Caco-2 (cell line): ENCODE measurements around the gene FBXW2. TPM values are rescaled to one million over a fixed set of nuclear protein-coding genes. Genes with fewer than 3 reads are reported as not detected.

Source experiments
- BruUV-seq: library from RNA; stranded (reverse); fragments of 400-500 nt; replicated peaks from 2 replicates; lab custom pipeline; 2021; lab: Mats Ljungman, UMichigan
- CTCF ChIA-PET: fragments of 300-600 bp; sonication (Branson Sonifier 250); formaldehyde crosslinking; loops from one replicate; lab custom pipeline; 2022; ENCODE audit warnings: antibody characterized with exemption; lab: Charles Lee
- POLR2A ChIA-PET: fragments of 300-600 bp; sonication (Branson Sonifier 250); formaldehyde crosslinking; loops from one replicate; lab custom pipeline; 2022; ENCODE audit warnings: antibody characterized with exemption; lab: Charles Lee
- DNase-seq, 2 experiments: peaks; one replicate each; pipeline versions ENCODE4 v3.0.0 to v3.0.0-alpha.2; 2020 to 2022
- H3K27me3 ChIP-seq: replicated peaks from 2 replicates; pipeline ENCODE4 v1.6.0; 2011; ENCODE audit warnings: low read length; ENCODE audit not compliant: control insufficient read depth, insufficient read depth
- H3K36me3 ChIP-seq: 2 replicates; pipeline ENCODE4 v1.5.1; 2011; ENCODE audit warnings: low read length; ENCODE audit not compliant: control insufficient read depth, insufficient read depth
- H3K4me1 ChIP-seq: fragments of 250-450 bp; sonication (Bioruptor Pico); 2 replicates; pipeline ENCODE4 v1.5.1; 2020; ENCODE audit warnings: mild to moderate bottlenecking
- H3K4me3 ChIP-seq: 2 replicates; pipeline ENCODE4 v1.5.1; 2011; ENCODE audit warnings: low read depth, mild to moderate bottlenecking, control low read depth, low read length
- H3K9me3 ChIP-seq: fragments of 250-450 bp; sonication (Bioruptor Pico); 2 replicates; pipeline ENCODE4 v1.5.1; 2020; ENCODE audit warnings: mild to moderate bottlenecking, moderate library complexity
- H3K27ac Mint-ChIP-seq: one replicate; pipeline ENCODE4 v1.8.0; 2022; ENCODE audit warnings: mixed read lengths; ENCODE audit not compliant: unreplicated experiment
- H3K27me3 Mint-ChIP-seq: one replicate; pipeline ENCODE4 v1.8.0; 2022; ENCODE audit warnings: mixed read lengths; ENCODE audit not compliant: insufficient read depth, unreplicated experiment
- H3K36me3 Mint-ChIP-seq: one replicate; pipeline ENCODE4 v1.8.0; 2022; ENCODE audit warnings: mild to moderate bottlenecking, mixed read lengths; ENCODE audit not compliant: insufficient read depth, unreplicated experiment
- H3K4me1 Mint-ChIP-seq: one replicate; pipeline ENCODE4 v1.8.0; 2022; ENCODE audit warnings: low read depth, mixed read lengths; ENCODE audit not compliant: unreplicated experiment
- H3K4me3 Mint-ChIP-seq: one replicate; pipeline ENCODE4 v1.8.0; 2022; ENCODE audit warnings: mild to moderate bottlenecking, moderate library complexity, mixed read lengths; ENCODE audit not compliant: unreplicated experiment
- H3K9me3 Mint-ChIP-seq: one replicate; pipeline ENCODE4 v1.8.0; 2022; ENCODE audit warnings: mixed read lengths; ENCODE audit not compliant: unreplicated experiment
- intact Hi-C: fragments of 100-400 bp; cut with micrococcal nuclease; formaldehyde crosslinking; loops from one replicate; pipeline ENCODE4 v1.10.0; 2022; ENCODE audit not compliant: unreplicated experiment
- total RNA-seq: library from RNA; stranded (reverse); gene quantifications from 2 replicates; pipeline ENCODE4 v1.2.3, GENCODE V29; 2022
- TF ChIP-seq, protein P1 (sequence below), 2 experiments: fragments of 200-600 bp in 1 of 2; IDR thresholded peaks; 1 replicate in 1 of 2; 2 replicates in 1 of 2; pipeline versions ENCODE4 v1.5.1 to v1.8.0; 2011 to 2022; ENCODE audit warnings: antibody characterized with exemption in 1 of 2, control low read depth in 1 of 2, inconsistent platforms in 1 of 2, low read depth in 1 of 2, low read length in 1 of 2, mild to moderate bottlenecking in 1 of 2, moderate library complexity in 1 of 2; ENCODE audit not compliant: insufficient read depth in 1 of 2, severe bottlenecking in 1 of 2, unreplicated experiment in 1 of 2

The FBXW2 gene
- total RNA-seq, 1 experiment from 2014 or later = 74.3 TPM

DNA sequence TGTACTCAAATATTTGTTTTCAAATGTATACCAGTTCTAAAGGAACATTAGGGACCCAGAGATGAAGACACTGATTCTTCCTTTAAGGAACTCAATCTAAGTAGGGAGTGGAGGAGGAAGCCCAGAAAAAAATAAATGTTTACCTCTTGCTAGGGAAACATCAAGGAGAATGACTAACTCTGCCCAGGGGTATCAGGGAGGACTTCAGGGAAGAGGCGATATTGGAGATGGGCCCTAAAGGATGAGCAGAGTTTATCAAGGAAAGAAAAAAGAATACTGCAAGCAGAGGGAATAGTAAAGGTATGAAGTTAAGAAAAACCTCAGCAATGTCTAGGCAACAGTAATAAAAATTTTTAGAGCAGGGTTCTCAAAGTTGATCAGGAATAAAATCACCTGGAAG lies 16.4 kb downstream of the FBXW2 start:
- TF ChIP-seq, protein P1, sequence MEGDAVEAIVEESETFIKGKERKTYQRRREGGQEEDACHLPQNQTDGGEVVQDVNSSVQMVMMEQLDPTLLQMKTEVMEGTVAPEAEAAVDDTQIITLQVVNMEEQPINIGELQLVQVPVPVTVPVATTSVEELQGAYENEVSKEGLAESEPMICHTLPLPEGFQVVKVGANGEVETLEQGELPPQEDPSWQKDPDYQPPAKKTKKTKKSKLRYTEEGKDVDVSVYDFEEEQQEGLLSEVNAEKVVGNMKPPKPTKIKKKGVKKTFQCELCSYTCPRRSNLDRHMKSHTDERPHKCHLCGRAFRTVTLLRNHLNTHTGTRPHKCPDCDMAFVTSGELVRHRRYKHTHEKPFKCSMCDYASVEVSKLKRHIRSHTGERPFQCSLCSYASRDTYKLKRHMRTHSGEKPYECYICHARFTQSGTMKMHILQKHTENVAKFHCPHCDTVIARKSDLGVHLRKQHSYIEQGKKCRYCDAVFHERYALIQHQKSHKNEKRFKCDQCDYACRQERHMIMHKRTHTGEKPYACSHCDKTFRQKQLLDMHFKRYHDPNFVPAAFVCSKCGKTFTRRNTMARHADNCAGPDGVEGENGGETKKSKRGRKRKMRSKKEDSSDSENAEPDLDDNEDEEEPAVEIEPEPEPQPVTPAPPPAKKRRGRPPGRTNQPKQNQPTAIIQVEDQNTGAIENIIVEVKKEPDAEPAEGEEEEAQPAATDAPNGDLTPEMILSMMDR (IDR thresholded peaks at IDR 0.05; ENCODE audit: insufficient read depth in 1 of 2, low read depth in 1 of 2, low read length in 1 of 2, severe bottlenecking in 1 of 2, unreplicated experiment in 1 of 2) = no peak
- Histone ChIP-seq H3K4me3 (no peak overlapping the region), H3K9me3 (no peaks in the 10 kb centered on the region), H3K4me1 (peaks cover 7% of the 10 kb centered on the region), H3K27me3 (no peaks in the 10 kb centered on the region), H3K36me3 (no peaks in the 10 kb centered on the region)
- BruUV-seq = no TSS peak
- intact Hi-C loops = no loop called here
- H3K4me3 Mint-ChIP-seq = no peak overlapping the region
- H3K27me3 Mint-ChIP-seq = no peaks in the 10 kb centered on the region
- peaks cover 16% of the 10 kb centered on the region for H3K4me1 Mint-ChIP-seq
- ChIA-PET POLR2A (no interaction called here), CTCF (no interaction called here)
- peaks cover 72% of the 10 kb centered on the region for H3K36me3 Mint-ChIP-seq
- H3K27ac Mint-ChIP-seq = no peak overlapping the region
- no peak for DNase-seq
- no peaks in the 10 kb centered on the region for H3K9me3 Mint-ChIP-seq

DNA sequence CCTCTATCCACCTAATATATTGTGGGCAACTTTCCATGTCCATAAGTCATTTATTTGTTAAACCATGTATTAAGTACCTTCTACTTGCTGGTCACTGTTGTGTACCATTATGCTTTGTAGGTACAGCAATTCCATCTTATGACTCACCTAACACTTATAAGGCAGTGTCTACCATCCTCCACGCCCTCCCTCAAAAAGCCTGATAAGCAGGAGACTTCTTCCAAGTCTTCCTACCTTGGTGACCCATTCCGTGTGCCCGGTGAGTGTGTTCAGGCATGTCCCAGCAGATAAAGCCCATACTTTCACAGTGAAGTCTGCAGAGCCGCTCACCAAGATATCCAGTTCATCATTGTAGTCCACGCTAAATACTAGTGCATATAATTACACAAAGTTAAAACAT lies 17.4 kb downstream of the FBXW2 start:
- TF ChIP-seq, protein P1 (IDR thresholded peaks at IDR 0.05; ENCODE audit: insufficient read depth in 1 of 2, low read depth in 1 of 2, low read length in 1 of 2, severe bottlenecking in 1 of 2, unreplicated experiment in 1 of 2) = no peak
- H3K4me1 ChIP-seq = peaks cover 7% of the 10 kb centered on the region
- no peaks in the 10 kb centered on the region for H3K27me3 Mint-ChIP-seq
- DNase-seq = no peak
- no peaks in the 10 kb centered on the region for H3K9me3 ChIP-seq
- ChIA-PET CTCF (no interaction called here), POLR2A (no interaction called here)
- H3K9me3 Mint-ChIP-seq = no peaks in the 10 kb centered on the region
- H3K4me1 Mint-ChIP-seq = peaks cover 16% of the 10 kb centered on the region
- no peaks in the 10 kb centered on the region; the same call in 1 of the 2 replicates for H3K36me3 ChIP-seq
- no peaks in the 10 kb centered on the region for H3K27me3 ChIP-seq
- BruUV-seq = no TSS peak
- no peak overlapping the region for H3K4me3 Mint-ChIP-seq
- H3K36me3 Mint-ChIP-seq = peaks cover 73% of the 10 kb centered on the region
- intact Hi-C loops = no loop called here
- no peak overlapping the region for H3K4me3 ChIP-seq
- no peak overlapping the region for H3K27ac Mint-ChIP-seq

DNA sequence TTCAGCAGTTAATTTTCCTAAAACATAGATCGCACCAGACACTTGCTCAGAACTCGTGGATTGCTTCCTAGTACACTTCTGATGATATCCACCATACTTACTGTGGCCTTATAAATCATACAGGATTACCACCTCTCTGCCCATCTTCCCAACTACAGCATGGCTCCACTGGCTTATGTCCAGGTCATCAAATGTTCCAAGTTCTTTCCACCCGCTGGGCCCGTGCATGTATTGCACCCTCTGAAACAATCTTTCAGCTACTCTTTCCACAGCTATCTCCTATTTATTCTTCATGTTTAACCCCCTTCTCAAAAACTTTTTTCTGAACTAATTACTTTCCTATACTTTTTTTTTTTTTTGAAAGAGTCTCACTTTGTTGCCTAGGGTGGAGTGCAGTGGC lies 18.5 kb downstream of the FBXW2 start:
- Mint-ChIP-seq H3K36me3 (peaks cover 81% of the 10 kb centered on the region), H3K27ac (no peak overlapping the region), H3K9me3 (no peaks in the 10 kb centered on the region), H3K4me3 (no peak overlapping the region), H3K4me1 (peaks cover 16% of the 10 kb centered on the region), H3K27me3 (no peaks in the 10 kb centered on the region)
- TF ChIP-seq, protein P1 (IDR thresholded peaks at IDR 0.05; ENCODE audit: insufficient read depth in 1 of 2, low read depth in 1 of 2, low read length in 1 of 2, severe bottlenecking in 1 of 2, unreplicated experiment in 1 of 2) = no peak
- no peaks in the 10 kb centered on the region; the same call in 1 of the 2 replicates for H3K36me3 ChIP-seq
- DNase-seq = no peak
- no peaks in the 10 kb centered on the region for H3K27me3 ChIP-seq
- peaks cover 7% of the 10 kb centered on the region for H3K4me1 ChIP-seq
- intact Hi-C loops = no loop called here
- POLR2A ChIA-PET = no interaction called here
- CTCF ChIA-PET = interaction anchor here (0.6 kb wide), 1 partner anchor 76 kb away, joined by 3 read pairs; no protein-coding TSS in a partner anchor
- BruUV-seq = no TSS peak
- no peaks in the 10 kb centered on the region for H3K9me3 ChIP-seq
- no peak overlapping the region for H3K4me3 ChIP-seq
